Upper lobe of right lung (tissue), 1 donor: ENCODE measurements around the gene TMEM35B. TPM values are rescaled to one million over a fixed set of nuclear protein-coding genes. Genes with fewer than 3 reads are reported as not detected.

Experiments used
- ATAC-seq: fragments of 200-7000 bp; cut with Tn5 transposase; one replicate; pipeline ENCODE4 v1.9.1; 2020; ENCODE audit warnings: mild to moderate bottlenecking, moderate library complexity
- DNase-seq: peaks from one replicate; pipeline ENCODE4 v3.0.0-alpha.2; 2020
- H3K27ac ChIP-seq: fragments of 200-600 bp; one replicate; pipeline ENCODE4 v1.8.0; 2022
- H3K27me3 ChIP-seq: fragments of 200-600 bp; one replicate; pipeline ENCODE4 v1.8.0; 2022; ENCODE audit warnings: mild to moderate bottlenecking
- H3K36me3 ChIP-seq: fragments of 200-600 bp; one replicate; pipeline ENCODE4 v1.8.0; 2022
- H3K4me1 ChIP-seq: fragments of 200-600 bp; one replicate; pipeline ENCODE4 v1.8.0; 2022
- H3K4me3 ChIP-seq: fragments of 200-600 bp; one replicate; pipeline ENCODE4 v1.8.0; 2022; ENCODE audit warnings: mild to moderate bottlenecking
- H3K9me3 ChIP-seq: fragments of 200-600 bp; one replicate; pipeline ENCODE4 v1.8.0; 2022
- CTCF ChIP-seq: fragments of 200-600 bp; IDR thresholded peaks from one replicate; pipeline ENCODE4 v1.8.0; 2022; ENCODE audit warnings: antibody characterized with exemption
- intact Hi-C: fragments of 100-400 bp; cut with DNase I; formaldehyde crosslinking; loops from one replicate; pipeline ENCODE4 v1.11.0; 2022
- total RNA-seq: library from RNA; stranded (reverse); fragmentation: NEBNext Ultra II Directional; extraction: Animal tissue kit (Norgen Biotek cat#: 25700); gene quantifications from one replicate; pipeline ENCODE4 v1.2.1, GENCODE V29; 2021
- donor health status: DM: no; HTN: yes; CAD: no; lungs with severe emphysema.

TMEM35B gene
- total RNA-seq, 1 donor from 2014 or later: 50.9 TPM

- intact Hi-C loops: no loop called here
- peak overlapping the region; percentile 91 for H3K4me3 ChIP-seq
- ATAC-seq: no peak
These were observed 44.6 kb upstream of the TMEM35B start for GRCh38 chr1:35029761-35030160.

GRCh38 chr1:35016406-35016805, 31.3 kb upstream of the TMEM35B start:
- no peaks in the 10 kb centered on the region for H3K27me3 ChIP-seq
- TF ChIP-seq CTCF: no peak
- no peak for ATAC-seq

More at GRCh38 chr1:35029761-35030160, 44.6 kb upstream of the TMEM35B start:
- TF ChIP-seq CTCF: no peak
- Histone ChIP-seq H3K4me1 (peaks cover 14% of the 10 kb centered on the region), H3K36me3 (peaks cover 4% of the 10 kb centered on the region), H3K27ac (no peak overlapping the region), H3K27me3 (no peaks in the 10 kb centered on the region), H3K9me3 (peaks cover 6% of the 10 kb centered on the region)
- DNase-seq: no peak

GRCh38 chr1:35014486-35014885, 29.3 kb upstream of the TMEM35B start:
- DNase-seq: no peak
- intact Hi-C loops: no loop called here
- Histone ChIP-seq H3K9me3 (no peaks in the 10 kb centered on the region), H3K4me3 (no peak overlapping the region), H3K27ac (no peak overlapping the region), H3K27me3 (no peaks in the 10 kb centered on the region), H3K36me3 (peaks cover 90% of the 10 kb centered on the region), H3K4me1 (no peaks in the 10 kb centered on the region)
- no peak for ATAC-seq
- no peak for TF ChIP-seq CTCF

More at GRCh38 chr1:35016406-35016805, 31.3 kb upstream of the TMEM35B start:
- DNase-seq: no peak
- H3K27ac ChIP-seq: no peak overlapping the region
- H3K36me3 ChIP-seq: peaks cover 80% of the 10 kb centered on the region
- intact Hi-C loops: no loop called here
- no peaks in the 10 kb centered on the region for H3K9me3 ChIP-seq
- no peak overlapping the region for H3K4me3 ChIP-seq
- H3K4me1 ChIP-seq: no peaks in the 10 kb centered on the region

- H3K9me3 ChIP-seq: no peaks in the 10 kb centered on the region
- no peaks in the 10 kb centered on the region for H3K4me1 ChIP-seq
- no peak overlapping the region for H3K4me3 ChIP-seq
- intact Hi-C loops: no loop called here
- H3K36me3 ChIP-seq: peaks cover 98% of the 10 kb centered on the region
- no peak for DNase-seq
- ATAC-seq: no peak
- no peak overlapping the region for H3K27ac ChIP-seq
- TF ChIP-seq CTCF: no peak
- H3K27me3 ChIP-seq: no peaks in the 10 kb centered on the region
These were observed 20.6 kb upstream of the TMEM35B start for GRCh38 chr1:35005711-35006110.

- DNase-seq (no peak), ATAC-seq (no peak)
- Histone ChIP-seq H3K4me3 (no peak overlapping the region), H3K27ac (no peak overlapping the region), H3K4me1 (no peaks in the 10 kb centered on the region), H3K36me3 (peaks cover 86% of the 10 kb centered on the region), H3K9me3 (no peaks in the 10 kb centered on the region), H3K27me3 (no peaks in the 10 kb centered on the region)
- no peak for TF ChIP-seq CTCF
- intact Hi-C loops: no loop called here
These were observed 16.6 kb upstream of the TMEM35B start for GRCh38 chr1:35001743-35002142.

- Histone ChIP-seq H3K27me3 (no peaks in the 10 kb centered on the region), H3K36me3 (peaks cover 31% of the 10 kb centered on the region), H3K9me3 (no peaks in the 10 kb centered on the region), H3K27ac (no peak overlapping the region), H3K4me3 (no peak overlapping the region), H3K4me1 (no peaks in the 10 kb centered on the region)
- intact Hi-C loops: no loop called here
- no peak for ATAC-seq
- no peak for TF ChIP-seq CTCF
- no peak for DNase-seq
These were observed 9.7 kb upstream of the TMEM35B start for GRCh38 chr1:34994878-34995277.
